PC-9 (cell line): ENCODE data around the gene COL18A1.

ENCODE experiments used
- EZH2 ChIP-seq: fragments of 200-600 bp; sonication (generic); IDR thresholded peaks from 2 replicates; pipeline ENCODE4 v1.8.0; 2017; ENCODE audit warnings: antibody characterized with exemption, low read depth
- TF ChIP-seq, protein P1 (sequence below): fragments of 200-600 bp; sonication (generic); conservative IDR thresholded peaks from 2 replicates; pipeline ENCODE4 v1.6.1; 2017; ENCODE audit warnings: mixed run types, antibody characterized with exemption, mild to moderate bottlenecking, moderate library complexity

DNA sequence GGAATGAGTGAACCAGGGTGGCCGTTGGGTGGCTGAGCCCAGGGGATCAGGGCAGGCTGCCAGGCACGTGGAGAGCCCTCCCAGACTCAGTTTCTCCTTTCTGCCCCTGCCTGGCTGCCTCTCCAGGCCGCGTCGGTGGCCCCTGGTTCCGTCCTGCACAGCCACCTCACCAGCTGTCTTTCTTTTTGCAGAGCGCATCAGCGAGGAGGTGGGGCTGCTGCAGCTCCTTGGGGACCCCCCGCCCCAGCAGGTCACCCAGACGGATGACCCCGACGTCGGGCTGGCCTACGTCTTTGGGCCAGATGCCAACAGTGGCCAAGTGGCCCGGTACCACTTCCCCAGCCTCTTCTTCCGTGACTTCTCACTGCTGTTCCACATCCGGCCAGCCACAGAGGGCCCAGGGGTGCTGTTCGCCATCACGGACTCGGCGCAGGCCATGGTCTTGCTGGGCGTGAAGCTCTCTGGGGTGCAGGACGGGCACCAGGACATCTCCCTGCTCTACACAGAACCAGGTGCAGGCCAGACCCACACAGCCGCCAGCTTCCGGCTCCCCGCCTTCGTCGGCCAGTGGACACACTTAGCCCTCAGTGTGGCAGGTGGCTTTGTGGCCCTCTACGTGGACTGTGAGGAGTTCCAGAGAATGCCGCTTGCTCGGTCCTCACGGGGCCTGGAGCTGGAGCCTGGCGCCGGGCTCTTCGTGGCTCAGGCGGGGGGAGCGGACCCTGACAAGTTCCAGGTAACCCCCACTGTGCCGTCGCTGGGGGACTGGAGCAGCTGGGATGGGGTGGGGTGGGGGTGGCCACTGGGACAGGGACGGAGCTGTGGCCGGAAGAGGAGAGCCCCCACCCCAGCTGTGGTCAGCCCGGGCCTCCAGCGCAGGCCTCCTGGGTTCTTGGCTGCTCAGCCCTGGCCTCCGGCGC, 63.3 kb downstream of the COL18A1 start:
- TF ChIP-seq, protein P1, sequence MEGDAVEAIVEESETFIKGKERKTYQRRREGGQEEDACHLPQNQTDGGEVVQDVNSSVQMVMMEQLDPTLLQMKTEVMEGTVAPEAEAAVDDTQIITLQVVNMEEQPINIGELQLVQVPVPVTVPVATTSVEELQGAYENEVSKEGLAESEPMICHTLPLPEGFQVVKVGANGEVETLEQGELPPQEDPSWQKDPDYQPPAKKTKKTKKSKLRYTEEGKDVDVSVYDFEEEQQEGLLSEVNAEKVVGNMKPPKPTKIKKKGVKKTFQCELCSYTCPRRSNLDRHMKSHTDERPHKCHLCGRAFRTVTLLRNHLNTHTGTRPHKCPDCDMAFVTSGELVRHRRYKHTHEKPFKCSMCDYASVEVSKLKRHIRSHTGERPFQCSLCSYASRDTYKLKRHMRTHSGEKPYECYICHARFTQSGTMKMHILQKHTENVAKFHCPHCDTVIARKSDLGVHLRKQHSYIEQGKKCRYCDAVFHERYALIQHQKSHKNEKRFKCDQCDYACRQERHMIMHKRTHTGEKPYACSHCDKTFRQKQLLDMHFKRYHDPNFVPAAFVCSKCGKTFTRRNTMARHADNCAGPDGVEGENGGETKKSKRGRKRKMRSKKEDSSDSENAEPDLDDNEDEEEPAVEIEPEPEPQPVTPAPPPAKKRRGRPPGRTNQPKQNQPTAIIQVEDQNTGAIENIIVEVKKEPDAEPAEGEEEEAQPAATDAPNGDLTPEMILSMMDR = no peak
- no peak for TF ChIP-seq EZH2
